ENCODE measurements around the gene UTP18. TPM values are rescaled to one million over a fixed set of nuclear protein-coding genes. Genes with fewer than 3 reads are reported as not detected.

UTP18 gene
- total and polyA plus RNA-seq, 2 of the 13 experiments (the other 11 are each of a cell fraction or from before 2014, with no cell fraction given), result 35.2 to 104 TPM

DNA sequence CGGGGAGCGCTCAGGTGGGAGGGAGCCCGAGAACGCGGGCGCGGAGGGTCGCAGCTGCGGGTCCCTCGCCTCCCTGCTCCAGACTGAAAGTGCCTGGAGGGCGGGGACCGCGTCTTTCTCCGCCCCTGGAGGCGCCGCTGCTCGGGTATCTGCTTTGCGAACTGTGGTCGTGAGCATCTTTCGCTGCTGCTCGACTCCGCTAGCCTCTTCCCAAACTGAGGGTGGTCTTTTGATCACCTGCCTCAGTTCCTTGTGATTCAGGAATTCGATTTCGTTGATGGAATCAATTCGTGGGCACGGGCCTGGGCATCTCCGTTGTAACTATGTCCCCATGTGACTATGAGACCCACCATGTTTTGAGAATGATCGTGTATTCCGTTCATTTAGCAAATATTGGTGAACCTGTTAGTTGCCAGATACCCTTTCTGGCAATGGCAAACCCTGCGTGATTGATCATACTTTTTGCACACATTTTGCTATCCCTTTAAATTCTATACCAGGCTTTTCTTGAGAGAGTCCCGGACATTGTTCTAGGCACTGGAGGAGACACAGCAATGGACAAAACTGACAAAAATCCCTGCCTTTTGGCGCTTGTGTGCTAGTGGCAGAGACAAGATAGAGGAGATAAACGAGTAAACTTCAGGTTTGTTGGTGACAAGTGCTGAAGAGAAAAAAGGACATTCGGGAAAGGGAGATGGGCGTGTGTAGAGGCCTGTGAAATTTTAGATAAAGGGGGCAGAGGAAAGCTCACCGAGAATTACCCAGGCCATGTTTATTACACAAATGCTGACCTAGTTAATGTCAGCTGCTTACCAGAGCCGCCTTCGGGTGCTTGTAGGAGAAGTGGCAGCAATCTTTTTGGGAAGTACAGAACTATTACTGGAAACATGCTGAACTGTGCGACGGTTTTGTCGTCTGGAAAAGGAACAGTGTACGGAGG lies 948 bp downstream of the UTP18 start (continued):
- TF ChIP-seq ZNF318 (CRISPR knock-in tag; IDR thresholded peaks at IDR 0.05), result no peak
- 0 out of 2 replicates have a peak, but pooled peaks have one; percentile 53 for TF ChIP-seq LRRFIP1 (CRISPR knock-in tag; conservative IDR thresholded peaks at IDR 0.05)
- TF ChIP-seq ZNF430 (CRISPR knock-in tag; IDR thresholded peaks at IDR 0.05), result 0 out of 2 replicates have a peak, but pooled peaks have one; percentile 56
- TF ChIP-seq PPARG (CRISPR knock-in tag; conservative IDR thresholded peaks at IDR 0.05), result no peak
- peak; percentile 8; the same call in 1 of the 2 replicates for TF ChIP-seq ZBTB8A (CRISPR knock-in tag; IDR thresholded peaks at IDR 0.05; ENCODE audit: borderline replicate concordance, low read depth)
- no peak for TF ChIP-seq NR2F6 (IDR thresholded peaks at IDR 0.05)
- no peak for TF ChIP-seq NR2F6 (CRISPR knock-in tag; IDR thresholded peaks at IDR 0.05)
- 0 out of 2 replicates have a peak, but pooled peaks have one; percentile 5 for TF ChIP-seq MTERF4 (CRISPR knock-in tag; IDR thresholded peaks at IDR 0.05)
- TF ChIP-seq ZNF34 (CRISPR knock-in tag; IDR thresholded peaks at IDR 0.05; ENCODE audit: borderline replicate concordance), result 0 out of 2 replicates have a peak, but pooled peaks have one; percentile 11
- no peak for TF ChIP-seq ZNF382 (CRISPR knock-in tag; IDR thresholded peaks at IDR 0.05; ENCODE audit: borderline replicate concordance)
- TF ChIP-seq NFYC (CRISPR knock-in tag; IDR thresholded peaks at IDR 0.05), result no peak
- TF ChIP-seq, protein P1, sequence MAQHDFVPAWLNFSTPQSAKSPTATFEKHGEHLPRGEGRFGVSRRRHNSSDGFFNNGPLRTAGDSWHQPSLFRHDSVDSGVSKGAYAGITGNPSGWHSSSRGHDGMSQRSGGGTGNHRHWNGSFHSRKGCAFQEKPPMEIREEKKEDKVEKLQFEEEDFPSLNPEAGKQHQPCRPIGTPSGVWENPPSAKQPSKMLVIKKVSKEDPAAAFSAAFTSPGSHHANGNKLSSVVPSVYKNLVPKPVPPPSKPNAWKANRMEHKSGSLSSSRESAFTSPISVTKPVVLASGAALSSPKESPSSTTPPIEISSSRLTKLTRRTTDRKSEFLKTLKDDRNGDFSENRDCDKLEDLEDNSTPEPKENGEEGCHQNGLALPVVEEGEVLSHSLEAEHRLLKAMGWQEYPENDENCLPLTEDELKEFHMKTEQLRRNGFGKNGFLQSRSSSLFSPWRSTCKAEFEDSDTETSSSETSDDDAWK (CRISPR knock-in tag; IDR thresholded peaks at IDR 0.05), result no peak
- peak; percentile 5 for TF ChIP-seq ASH2L (IDR thresholded peaks at IDR 0.05; ENCODE audit: insufficient read length, low read depth, low read length)
- TF ChIP-seq BORCS8-MEF2B (CRISPR knock-in tag; IDR thresholded peaks at IDR 0.05), result no peak
- TF ChIP-seq U2AF1 (optimal IDR thresholded peaks at IDR 0.05; ENCODE audit: low read depth, low read length), result no peak

Data from HepG2 (cell line).